K562 (cell line): Measurements from ENCODE around the gene HOXB5. TPM values are rescaled to one million over a fixed set of nuclear protein-coding genes. Genes with fewer than 3 reads are reported as not detected.
A peak's percentile ranks its signal among the peaks of the same experiment; 100 is the strongest.

Experiments
- ATF4 ChIP-seq: fragments of 450-650 bp; formaldehyde crosslinking; IDR thresholded peaks from 2 replicates; pipeline ENCODE4 v1.4.0; 2022; ENCODE audit warnings: mild to moderate bottlenecking, moderate library complexity
- BCOR ChIP-seq: fragments of 450-650 bp; IDR thresholded peaks from 2 replicates; pipeline ENCODE4 v1.6.1; 2016
- BMI1 ChIP-seq: fragments of 150-350 bp; IDR thresholded peaks from 2 replicates; pipeline ENCODE4 v1.6.1; 2014; ENCODE audit warnings: low read length
- CCNT2 ChIP-seq: IDR thresholded peaks from 2 replicates; pipeline ENCODE4 v1.6.1; 2011; ENCODE audit warnings: borderline replicate concordance, low read depth, mild to moderate bottlenecking, moderate library complexity, mixed read lengths, low read length; ENCODE audit not compliant: insufficient read length; ENCODE audit errors: extremely low read depth
- CREBBP ChIP-seq: IDR thresholded peaks from one replicate; pipeline ENCODE4 v1.6.1; 2012; ENCODE audit warnings: low read depth, mild to moderate bottlenecking, control low read depth, inconsistent platforms, low read length
- CXXC5 ChIP-seq: fragments of 250-450 bp; sonication (Bioruptor Pico); IDR thresholded peaks from 2 replicates; pipeline ENCODE4 v1.8.0; 2022; ENCODE audit warnings: inconsistent platforms, mild to moderate bottlenecking, moderate library complexity
- HMG20A ChIP-seq: fragments of 450-650 bp; formaldehyde crosslinking; conservative IDR thresholded peaks from 2 replicates; pipeline ENCODE4 v1.4.0; 2020; ENCODE audit warnings: mild to moderate bottlenecking, mixed read lengths
- MTA1 ChIP-seq: fragments of 450-650 bp; IDR thresholded peaks from 2 replicates; pipeline ENCODE4 v1.6.1; 2017; ENCODE audit warnings: borderline replicate concordance
- SAP30 ChIP-seq: fragments of 200-600 bp; sonication (generic); IDR thresholded peaks from 2 replicates; pipeline ENCODE4 v1.6.1; 2012; ENCODE audit warnings: borderline replicate concordance, low read depth, mild to moderate bottlenecking, moderate library complexity, low read length, control low read depth, inconsistent platforms; ENCODE audit not compliant: insufficient read depth, poor library complexity, severe bottlenecking
- SP2 ChIP-seq: IDR thresholded peaks from 2 replicates; pipeline ENCODE4 v1.6.1; 2011; ENCODE audit warnings: mild to moderate bottlenecking, low read depth, low read length, moderate library complexity; ENCODE audit not compliant: poor library complexity, severe bottlenecking; ENCODE audit errors: extremely low read depth
- TARDBP ChIP-seq: fragments of 450-650 bp; IDR thresholded peaks from 2 replicates; pipeline ENCODE4 v1.6.1; 2016
- THRB ChIP-seq: fragments of 450-650 bp; formaldehyde crosslinking; conservative IDR thresholded peaks from 2 replicates; pipeline ENCODE4 v1.4.0; 2022; ENCODE audit warnings: mild to moderate bottlenecking, missing genetic modification characterization
- ZEB2 ChIP-seq: fragments of 450-650 bp; IDR thresholded peaks from 2 replicates; pipeline ENCODE4 v1.6.1; 2016
- ZKSCAN1 ChIP-seq: fragments of 150-350 bp; IDR thresholded peaks from 2 replicates; pipeline ENCODE4 v1.6.1; 2016; ENCODE audit warnings: low read depth, low read length
- ZKSCAN8 ChIP-seq: fragments of 200-800 bp; sonication (Bioruptor generic); IDR thresholded peaks from 2 replicates; pipeline ENCODE4 v1.6.1; 2016; ENCODE audit warnings: missing genetic modification characterization, missing compliant biosample characterization
- ZNF445 ChIP-seq: fragments of 250-450 bp; sonication (Bioruptor Pico); IDR thresholded peaks from 2 replicates; pipeline ENCODE4 v1.4.0; 2020; ENCODE audit warnings: low read depth, mild to moderate bottlenecking, moderate library complexity
- ZNF449 ChIP-seq: fragments of 250-450 bp; sonication (Bioruptor Pico); IDR thresholded peaks from 2 replicates; pipeline ENCODE4 v1.8.0; 2022; ENCODE audit warnings: moderate library complexity, mild to moderate bottlenecking, inconsistent platforms
- ZNF696 ChIP-seq: fragments of 250-450 bp; sonication (Bioruptor Pico); conservative IDR thresholded peaks from 2 replicates; pipeline ENCODE4 v1.4.0; 2020; ENCODE audit warnings: mild to moderate bottlenecking, moderate library complexity
- ZNF764 ChIP-seq: fragments of 250-450 bp; sonication (Bioruptor Pico); IDR thresholded peaks from 2 replicates; pipeline ENCODE4 v1.4.0; 2020; ENCODE audit warnings: low read depth, mild to moderate bottlenecking, moderate library complexity
- polyA plus RNA-seq, 8 experiments: library from polyadenylated mRNA; depleted of rRNA in 4 of 8; stranded (reverse) in 5 of 8; unstranded in 3 of 8; fragments of >200 nt; fragmentation: Nextera tagmentation in 2 of 8; fragmentation: Illumina TruSeq in 1 of 8; extraction: Ambion mirVana in 2 of 8; extraction: Trizol in 1 of 8; gene quantifications; 2 replicates each; pipeline versions ENCODE4 v1.2.1 to v1.2.3, GENCODE V29; 2011 to 2014; ENCODE audit warnings: inconsistent platforms in 1 of 8, missing spikeins in 1 of 8
- total RNA-seq, 7 experiments: library from RNA; depleted of rRNA in 6 of 7; stranded (reverse); fragments of >200 nt in 6 of 7; fragmentation: Illumina TruSeq in 2 of 7; extraction: Trizol in 2 of 7; gene quantifications; 2 replicates each; pipeline versions ENCODE4 v1.2.1 to v1.2.3, GENCODE V29; 2011 to 2021; ENCODE audit warnings: low replicate concordance in 1 of 7
- TF ChIP-seq, protein P1 (sequence below), 3 experiments: IDR thresholded peaks in 2 of 3; conservative IDR thresholded peaks in 1 of 3; 2 replicates each; pipeline ENCODE4 v1.5.1; 2011 to 2012; ENCODE audit warnings: low read length in 3 of 3, mild to moderate bottlenecking in 3 of 3, control low read depth in 2 of 3, improper control_type of control experiment in 1 of 3, inconsistent platforms in 1 of 3, low read depth in 1 of 3, mixed read lengths in 1 of 3, moderate library complexity in 1 of 3; ENCODE audit not compliant: insufficient read depth in 2 of 3
- TF ChIP-seq, protein P2 (sequence below): fragments of 450-650 bp; IDR thresholded peaks from one replicate; pipeline ENCODE4 v1.6.1; 2018; ENCODE audit warnings: mild to moderate bottlenecking, moderate library complexity; ENCODE audit not compliant: partially characterized antibody

The HOXB5 gene
- total and polyA plus RNA-seq, 9 of the 15 experiments (the other 6 are each of a cell fraction or from before 2014, with no cell fraction given), result 0.24 to 2.7 (median 0.65) TPM

GRCh38 chr17:48579760-48580554 is 13.6 kb downstream of the HOXB5 start (continued):
- TF ChIP-seq CXXC5 (CRISPR knock-in tag) (peak; percentile 50), BCOR (no peak), ZNF449 (CRISPR knock-in tag) (no peak), HMG20A (CRISPR knock-in tag) (no peak), CCNT2 (no peak), MTA1 (0 out of 2 replicates have a peak, but pooled peaks have one; percentile 42), SP2 (no peak), THRB (no peak), ZNF445 (CRISPR knock-in tag) (no peak), BMI1 (no peak), CREBBP (no peak), SAP30 (no peak), TARDBP (no peak), ZEB2 (no peak), ZNF764 (CRISPR knock-in tag) (no peak), ZKSCAN8 (CRISPR knock-in tag) (no peak), ZNF696 (no peak), ATF4 (CRISPR knock-in tag) (no peak), ZKSCAN1 (no peak)
- TF ChIP-seq, protein P1, sequence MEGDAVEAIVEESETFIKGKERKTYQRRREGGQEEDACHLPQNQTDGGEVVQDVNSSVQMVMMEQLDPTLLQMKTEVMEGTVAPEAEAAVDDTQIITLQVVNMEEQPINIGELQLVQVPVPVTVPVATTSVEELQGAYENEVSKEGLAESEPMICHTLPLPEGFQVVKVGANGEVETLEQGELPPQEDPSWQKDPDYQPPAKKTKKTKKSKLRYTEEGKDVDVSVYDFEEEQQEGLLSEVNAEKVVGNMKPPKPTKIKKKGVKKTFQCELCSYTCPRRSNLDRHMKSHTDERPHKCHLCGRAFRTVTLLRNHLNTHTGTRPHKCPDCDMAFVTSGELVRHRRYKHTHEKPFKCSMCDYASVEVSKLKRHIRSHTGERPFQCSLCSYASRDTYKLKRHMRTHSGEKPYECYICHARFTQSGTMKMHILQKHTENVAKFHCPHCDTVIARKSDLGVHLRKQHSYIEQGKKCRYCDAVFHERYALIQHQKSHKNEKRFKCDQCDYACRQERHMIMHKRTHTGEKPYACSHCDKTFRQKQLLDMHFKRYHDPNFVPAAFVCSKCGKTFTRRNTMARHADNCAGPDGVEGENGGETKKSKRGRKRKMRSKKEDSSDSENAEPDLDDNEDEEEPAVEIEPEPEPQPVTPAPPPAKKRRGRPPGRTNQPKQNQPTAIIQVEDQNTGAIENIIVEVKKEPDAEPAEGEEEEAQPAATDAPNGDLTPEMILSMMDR (IDR thresholded peaks at IDR 0.05 in 2 of 3, conservative IDR thresholded peaks at IDR 0.05 in 1 of 3; ENCODE audit: insufficient read depth in 2 of 3, low read depth in 1 of 3, low read length in 3 of 3), result no peak
- TF ChIP-seq, protein P2, sequence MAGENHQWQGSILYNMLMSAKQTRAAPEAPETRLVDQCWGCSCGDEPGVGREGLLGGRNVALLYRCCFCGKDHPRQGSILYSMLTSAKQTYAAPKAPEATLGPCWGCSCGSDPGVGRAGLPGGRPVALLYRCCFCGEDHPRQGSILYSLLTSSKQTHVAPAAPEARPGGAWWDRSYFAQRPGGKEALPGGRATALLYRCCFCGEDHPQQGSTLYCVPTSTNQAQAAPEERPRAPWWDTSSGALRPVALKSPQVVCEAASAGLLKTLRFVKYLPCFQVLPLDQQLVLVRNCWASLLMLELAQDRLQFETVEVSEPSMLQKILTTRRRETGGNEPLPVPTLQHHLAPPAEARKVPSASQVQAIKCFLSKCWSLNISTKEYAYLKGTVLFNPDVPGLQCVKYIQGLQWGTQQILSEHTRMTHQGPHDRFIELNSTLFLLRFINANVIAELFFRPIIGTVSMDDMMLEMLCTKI, result no peak
